Heart left ventricle (tissue), 13 donors: ENCODE measurements around the gene MOSPD3.

ENCODE experiments used
- POLR2A ChIP-seq, 2 donors: fragments of 450-650 bp; IDR thresholded peaks; one replicate each; pipeline ENCODE4 v1.6.1; 2017; ENCODE audit warnings: antibody characterized with exemption in 2 of 2, mild to moderate bottlenecking in 2 of 2, moderate library complexity in 2 of 2
- TF ChIP-seq, protein P1 (sequence below), 12 donors: fragments of 200-600 bp; sonication (generic) in 4 of 12; IDR thresholded peaks; one replicate each; pipeline versions ENCODE4 v1.5.0 to v1.8.0; 2018 to 2022; ENCODE audit warnings: antibody characterized with exemption in 12 of 12, mild to moderate bottlenecking in 5 of 12
- donor health status: ischemic (EF 13 %, LVEDD 7.1; RV severe dilation, severe dysfunction).
- donor health status: DM: no; HTN: yes; CAD: no.
- donor health status: DM: no; HTN: no; CAD: no.
- donor health status: ischemic (EF 25% LVEDD 6.9; RV normal size, moderate dysfunction).
- donor health status: ischemic (EF 25% LVEDD 5.7; RV mildly dilated, moderate dysfunction).
- donor health status: ischemic (EF 35%, LVEDD 5.7; RV mildly dilated, moderate dysfunction).
- donor health status: nonischemic (EF 11% LVEDD 7.7; RV severe dilation, severe dysfunction).
- donor health status: DM: yes; HTN: yes; CAD: no.
- donor health status: PGD.
- donor health status: ischemic (EF 29% LVEDD 5.4; RV normal size, mild dysfunction).
- donor health status: nonischemic (EF 23%, LVEDD 6.1; RV moderate dilation, normal function).

GRCh38 chr7:100576384-100576993 is 35.9 kb upstream of the MOSPD3 start:
- TF ChIP-seq, protein P1, sequence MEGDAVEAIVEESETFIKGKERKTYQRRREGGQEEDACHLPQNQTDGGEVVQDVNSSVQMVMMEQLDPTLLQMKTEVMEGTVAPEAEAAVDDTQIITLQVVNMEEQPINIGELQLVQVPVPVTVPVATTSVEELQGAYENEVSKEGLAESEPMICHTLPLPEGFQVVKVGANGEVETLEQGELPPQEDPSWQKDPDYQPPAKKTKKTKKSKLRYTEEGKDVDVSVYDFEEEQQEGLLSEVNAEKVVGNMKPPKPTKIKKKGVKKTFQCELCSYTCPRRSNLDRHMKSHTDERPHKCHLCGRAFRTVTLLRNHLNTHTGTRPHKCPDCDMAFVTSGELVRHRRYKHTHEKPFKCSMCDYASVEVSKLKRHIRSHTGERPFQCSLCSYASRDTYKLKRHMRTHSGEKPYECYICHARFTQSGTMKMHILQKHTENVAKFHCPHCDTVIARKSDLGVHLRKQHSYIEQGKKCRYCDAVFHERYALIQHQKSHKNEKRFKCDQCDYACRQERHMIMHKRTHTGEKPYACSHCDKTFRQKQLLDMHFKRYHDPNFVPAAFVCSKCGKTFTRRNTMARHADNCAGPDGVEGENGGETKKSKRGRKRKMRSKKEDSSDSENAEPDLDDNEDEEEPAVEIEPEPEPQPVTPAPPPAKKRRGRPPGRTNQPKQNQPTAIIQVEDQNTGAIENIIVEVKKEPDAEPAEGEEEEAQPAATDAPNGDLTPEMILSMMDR (IDR thresholded peaks at IDR 0.05) = no peak
- TF ChIP-seq POLR2A (IDR thresholded peaks at IDR 0.05) = no peak
